GM21390 (cell line): ENCODE results near the gene RSBN1L.
"Not testable (repeated sequence)": the region's sequence is repeated elsewhere in the genome, so short reads cannot be mapped to it uniquely, and the experiment has no call there.

Experiments
- ATAC-seq: cut with Tn5 transposase; IDR thresholded peaks from one replicate; pipeline ENCODE4 v1.9.1; 2021; ENCODE audit not compliant: unreplicated experiment

The RSBN1L gene

DNA sequence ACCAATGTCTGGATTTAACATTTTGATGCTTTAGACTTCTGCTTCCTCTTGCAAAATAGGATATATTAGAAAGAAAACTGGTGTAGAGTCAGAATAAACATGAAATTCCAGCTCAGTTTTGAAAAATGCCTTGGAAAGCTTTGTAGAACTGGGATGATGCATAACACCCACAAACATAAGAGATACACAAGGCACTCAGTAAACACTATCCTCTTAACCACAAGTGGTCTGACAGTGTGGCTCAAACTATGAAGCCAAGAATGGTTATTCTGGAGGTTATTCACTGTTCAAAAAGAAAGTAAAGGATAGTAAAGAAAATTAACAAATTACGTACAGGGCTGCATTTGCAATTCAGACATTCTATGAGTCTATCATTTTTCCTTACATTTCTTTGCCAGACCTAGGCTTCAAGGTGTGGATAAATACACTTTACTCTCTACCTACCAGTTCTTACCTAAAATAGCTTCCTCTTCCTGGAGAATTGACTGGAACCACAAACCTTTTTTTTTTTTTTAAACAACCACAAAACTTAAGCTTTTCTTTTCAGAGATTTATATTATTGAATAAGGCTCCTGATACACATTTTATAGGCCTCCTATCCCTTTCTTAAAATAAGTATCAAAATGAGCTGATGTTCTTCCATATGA, 9.0 kb upstream of the RSBN1L start:
- no peak for ATAC-seq

DNA sequence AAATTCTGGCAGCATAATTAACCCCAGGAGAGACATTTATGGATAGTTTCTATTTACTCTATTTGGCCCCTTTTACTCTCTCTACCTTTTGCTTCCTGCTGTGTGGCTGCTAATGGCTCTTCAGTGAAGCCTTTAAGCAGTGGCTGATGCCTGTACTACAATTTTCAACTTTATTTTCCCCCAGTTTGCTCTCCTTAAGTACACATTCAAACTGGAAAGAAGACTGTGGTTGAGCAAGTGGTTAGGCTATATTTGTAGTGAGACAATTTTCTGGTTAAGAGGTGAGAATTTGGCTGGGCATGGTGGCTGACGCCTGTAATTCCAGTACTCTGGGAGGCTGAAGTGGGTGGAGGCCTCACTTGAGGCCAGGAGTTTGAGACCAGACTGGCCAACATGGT, 8.5 kb upstream of the RSBN1L start:
- ATAC-seq = no peak

- ATAC-seq = no peak
Observed at GRCh38 chr7:77690289-77690688, 6.0 kb upstream of the RSBN1L start.

- ATAC-seq = no peak
Observed at GRCh38 chr7:77691892-77692491, 4.3 kb upstream of the RSBN1L start.

- ATAC-seq = no peak
Observed at GRCh38 chr7:77693830-77694583, 2.3 kb upstream of the RSBN1L start.

DNA sequence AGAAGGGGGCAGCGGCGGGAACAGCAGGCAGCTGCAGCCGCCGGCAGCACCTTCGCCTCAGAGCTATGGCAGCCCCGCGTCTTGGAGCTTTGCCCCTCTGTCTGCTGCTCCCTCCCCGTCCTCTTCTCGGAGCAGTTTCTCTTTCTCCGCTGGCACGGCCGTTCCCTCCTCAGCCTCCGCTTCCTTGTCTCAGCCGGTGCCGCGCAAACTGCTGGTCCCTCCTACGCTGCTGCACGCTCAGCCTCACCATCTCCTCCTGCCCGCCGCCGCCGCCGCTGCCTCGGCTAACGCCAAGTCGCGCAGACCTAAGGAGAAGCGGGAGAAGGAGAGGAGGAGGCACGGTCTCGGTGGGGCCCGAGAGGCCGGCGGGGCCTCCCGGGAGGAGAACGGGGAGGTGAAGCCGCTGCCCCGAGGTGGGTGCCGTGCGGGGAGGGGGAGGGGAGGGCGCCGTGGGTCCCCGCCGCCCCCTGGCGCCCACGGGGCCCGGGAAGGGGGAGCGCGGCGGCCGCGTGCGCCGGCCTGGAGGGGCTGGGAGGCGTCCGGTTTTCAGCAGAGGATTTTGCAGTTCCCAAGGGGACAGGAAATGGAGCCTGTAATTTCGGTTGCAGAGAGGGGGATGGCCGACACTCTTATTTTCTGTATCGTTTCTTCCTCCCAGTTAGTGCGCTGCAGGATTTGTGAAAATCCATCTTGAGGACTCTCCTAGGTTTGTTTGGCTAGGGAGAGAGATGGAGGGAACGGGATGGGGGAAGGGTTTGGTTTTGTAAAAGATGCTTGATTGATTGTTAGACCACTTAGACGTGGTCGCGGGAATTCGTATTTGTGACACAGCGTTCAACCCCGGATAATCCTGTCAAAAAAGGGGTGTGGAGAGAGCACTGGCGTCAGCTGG, 630 bp downstream of the RSBN1L start:
- peak; percentile 27 for ATAC-seq

- no peak for ATAC-seq
Observed at GRCh38 chr7:77697535-77697831, 1.2 kb downstream of the RSBN1L start.

DNA sequence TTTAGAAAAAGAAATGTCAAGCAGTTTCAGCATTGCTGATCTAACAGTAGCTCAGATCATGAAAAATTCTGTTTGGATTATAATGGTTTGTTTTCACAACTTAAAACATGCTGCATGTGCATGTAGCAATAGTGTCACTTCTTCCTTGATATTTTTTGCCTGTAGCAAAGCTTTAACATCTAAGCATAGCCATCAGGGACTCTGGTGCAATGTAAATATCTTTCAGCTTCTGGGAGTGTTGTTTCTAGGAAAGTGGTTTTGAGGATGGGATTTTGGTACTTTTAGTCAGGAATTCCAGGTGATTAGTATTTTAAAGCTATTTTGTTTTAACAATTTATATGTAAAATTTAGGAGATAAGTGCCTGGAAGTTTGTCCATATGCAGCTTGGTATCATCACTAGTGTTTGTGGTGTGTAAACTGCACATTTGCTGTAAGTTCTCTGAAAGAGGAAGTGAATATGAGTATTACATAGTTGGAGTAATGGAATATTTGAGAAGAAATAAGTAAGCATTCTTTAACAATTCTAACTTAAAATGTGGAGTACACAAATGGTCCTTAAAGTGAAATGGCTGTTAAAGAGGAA, 1.9 kb downstream of the RSBN1L start:
- ATAC-seq = no peak

- peak; percentile 29 for ATAC-seq
Observed at GRCh38 chr7:77699056-77699455, 2.8 kb downstream of the RSBN1L start.

DNA sequence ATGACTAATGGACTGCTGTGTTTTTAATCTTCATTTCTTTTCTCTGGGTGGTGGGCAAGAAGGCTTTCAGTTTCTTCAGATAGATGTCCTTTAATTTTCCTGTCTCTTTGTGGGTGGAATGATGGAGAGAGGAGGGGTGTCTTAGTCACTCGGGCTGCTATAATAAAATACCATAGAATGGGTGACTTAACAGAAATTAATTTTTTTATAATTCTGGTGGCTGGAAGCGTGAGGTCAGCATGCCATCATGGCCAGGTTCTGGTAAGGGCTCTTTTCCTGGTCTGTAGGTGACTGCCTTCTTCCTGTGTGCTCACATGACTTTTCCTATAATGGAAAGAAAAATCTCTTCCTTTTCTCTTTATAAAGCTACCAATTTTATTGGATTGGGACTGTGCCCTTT, 6.3 kb downstream of the RSBN1L start:
- ATAC-seq = no peak

GRCh38 chr7:77702968-77703472, 6.8 kb downstream of the RSBN1L start:
- ATAC-seq = no peak

DNA sequence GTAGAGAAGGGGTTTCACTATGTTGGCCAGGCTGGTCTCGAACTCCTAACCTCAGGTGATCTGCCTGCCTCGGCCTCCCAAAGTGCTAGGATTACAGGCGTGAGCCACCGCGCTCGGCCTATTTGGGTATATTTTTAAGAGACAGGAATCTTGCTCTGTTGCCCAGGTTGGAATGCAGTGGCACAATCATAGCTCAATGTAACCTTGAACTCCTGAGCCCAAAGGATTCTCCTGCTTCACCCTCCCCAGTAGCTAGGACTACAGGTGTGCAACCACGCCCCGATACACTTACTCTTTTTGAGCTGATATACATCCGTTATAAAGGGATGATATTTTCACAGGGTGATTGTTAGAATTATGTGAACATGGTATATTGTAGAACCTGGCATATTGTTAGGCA, 7.4 kb downstream of the RSBN1L start:
- not testable (repeated sequence) for ATAC-seq

- ATAC-seq = no peak
Observed at GRCh38 chr7:77707504-77707992, 11.3 kb downstream of the RSBN1L start.

GRCh38 chr7:77710067-77710466, 13.8 kb downstream of the RSBN1L start:
- no peak for ATAC-seq

DNA sequence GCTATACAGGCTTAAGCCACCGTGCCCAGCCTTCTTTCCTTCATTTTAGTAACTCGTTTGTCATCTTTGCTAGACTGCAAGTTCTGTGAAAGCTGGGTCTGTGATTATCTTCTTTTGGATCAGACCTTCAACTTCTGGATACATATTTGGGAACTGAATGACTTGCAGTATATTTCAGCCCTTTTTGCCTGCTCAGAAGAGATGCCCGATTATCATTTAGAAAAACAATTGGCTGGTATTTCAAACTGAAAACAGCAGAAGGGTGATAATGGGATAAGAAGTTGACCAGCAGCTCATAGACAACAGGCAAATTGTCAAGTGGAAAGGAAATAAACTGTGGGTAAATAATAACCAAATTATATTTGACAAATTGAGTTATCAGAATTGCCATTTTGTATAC, 14.6 kb downstream of the RSBN1L start:
- ATAC-seq = no peak

DNA sequence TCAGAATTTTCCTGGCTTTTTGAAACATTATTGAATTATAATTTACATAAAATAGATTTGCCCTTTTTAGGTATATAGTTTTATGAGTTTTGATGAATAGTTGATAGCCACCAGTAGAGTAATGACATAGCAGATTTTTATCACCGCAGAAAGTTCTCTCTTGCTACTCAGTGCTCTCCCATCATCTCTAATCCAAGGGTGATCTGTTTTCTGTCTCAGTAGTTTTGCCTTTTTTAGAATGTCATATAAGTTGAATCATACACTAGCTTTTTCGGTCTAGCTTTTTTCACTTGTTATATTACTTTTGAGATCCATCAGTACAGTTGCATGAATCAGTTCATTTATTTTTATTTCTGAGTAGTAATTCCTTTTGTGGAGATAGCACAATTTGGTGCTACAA, 17.9 kb downstream of the RSBN1L start:
- no peak for ATAC-seq

DNA sequence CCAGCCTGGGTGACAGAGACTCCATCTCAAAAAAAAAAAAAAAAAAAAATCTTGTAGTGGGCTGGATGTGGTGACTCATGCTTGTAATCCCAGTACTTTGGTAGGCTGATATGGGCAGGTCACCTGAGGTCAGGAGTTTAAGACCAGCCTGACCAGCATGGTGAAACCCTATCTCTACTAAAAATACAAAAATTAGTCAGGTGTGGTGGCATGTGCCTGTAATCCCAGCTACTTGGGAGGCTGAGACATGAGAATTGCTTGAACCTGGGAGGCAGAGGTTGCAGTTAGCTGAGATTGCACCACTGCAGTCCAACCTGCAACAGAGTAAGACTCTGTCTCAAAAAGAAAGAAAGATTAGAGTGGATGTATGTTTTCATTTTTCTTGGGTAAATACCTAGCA, 18.7 kb downstream of the RSBN1L start:
- ATAC-seq = not testable (repeated sequence)

DNA sequence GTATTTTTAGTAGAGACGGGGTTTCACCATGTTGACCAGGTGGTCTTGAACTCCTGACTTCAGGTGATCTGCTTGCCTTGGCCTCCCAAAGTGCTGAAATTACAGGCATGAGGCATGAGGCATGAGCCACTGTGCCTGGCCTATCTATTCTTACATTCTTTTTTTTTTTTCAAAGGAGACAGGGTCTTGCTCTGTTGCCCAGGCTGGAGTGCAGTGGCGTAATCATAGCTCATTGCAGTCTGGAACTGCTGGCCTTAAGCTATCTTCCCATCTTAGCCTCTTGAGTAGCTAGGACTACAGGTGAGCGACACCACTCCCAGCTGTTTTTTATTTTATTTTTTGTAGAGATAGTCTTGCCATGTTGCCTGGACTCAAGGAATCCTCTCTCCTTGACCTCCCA, 20.5 kb downstream of the RSBN1L start:
- no peak for ATAC-seq

GRCh38 chr7:77717566-77717965, 21.3 kb downstream of the RSBN1L start:
- not testable (repeated sequence) for ATAC-seq

DNA sequence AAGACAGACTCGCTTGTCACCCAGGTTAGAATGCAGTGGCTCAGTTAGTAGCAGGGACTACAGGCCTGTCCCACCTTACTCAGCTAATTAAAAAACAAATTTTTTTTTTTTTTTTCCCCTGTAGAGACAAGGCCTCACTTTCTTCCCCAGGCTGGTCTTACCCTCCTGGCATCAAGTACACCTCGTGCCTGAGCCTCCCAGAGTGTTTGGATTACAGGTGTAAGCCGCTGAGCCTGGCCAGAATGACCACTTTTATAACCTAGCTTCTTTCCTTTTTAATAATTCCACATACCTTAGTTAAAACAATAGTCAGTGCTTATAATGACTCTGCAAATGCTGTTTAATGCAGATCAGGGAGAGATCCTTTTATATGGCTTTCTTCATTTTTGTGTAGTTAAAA, 31.3 kb downstream of the RSBN1L start:
- no peak for ATAC-seq
